Measurements from ENCODE around the gene EML5. TPM values are rescaled to one million over a fixed set of nuclear protein-coding genes. Genes with fewer than 3 reads are reported as not detected.

EML5 gene
- total RNA-seq, 3 donors from 2014 or later = 1.3 to 4.1 (median 1.4) TPM

- ATAC-seq (peak; percentile 21), DNase-seq (no peak)
- TF ChIP-seq, protein P1, sequence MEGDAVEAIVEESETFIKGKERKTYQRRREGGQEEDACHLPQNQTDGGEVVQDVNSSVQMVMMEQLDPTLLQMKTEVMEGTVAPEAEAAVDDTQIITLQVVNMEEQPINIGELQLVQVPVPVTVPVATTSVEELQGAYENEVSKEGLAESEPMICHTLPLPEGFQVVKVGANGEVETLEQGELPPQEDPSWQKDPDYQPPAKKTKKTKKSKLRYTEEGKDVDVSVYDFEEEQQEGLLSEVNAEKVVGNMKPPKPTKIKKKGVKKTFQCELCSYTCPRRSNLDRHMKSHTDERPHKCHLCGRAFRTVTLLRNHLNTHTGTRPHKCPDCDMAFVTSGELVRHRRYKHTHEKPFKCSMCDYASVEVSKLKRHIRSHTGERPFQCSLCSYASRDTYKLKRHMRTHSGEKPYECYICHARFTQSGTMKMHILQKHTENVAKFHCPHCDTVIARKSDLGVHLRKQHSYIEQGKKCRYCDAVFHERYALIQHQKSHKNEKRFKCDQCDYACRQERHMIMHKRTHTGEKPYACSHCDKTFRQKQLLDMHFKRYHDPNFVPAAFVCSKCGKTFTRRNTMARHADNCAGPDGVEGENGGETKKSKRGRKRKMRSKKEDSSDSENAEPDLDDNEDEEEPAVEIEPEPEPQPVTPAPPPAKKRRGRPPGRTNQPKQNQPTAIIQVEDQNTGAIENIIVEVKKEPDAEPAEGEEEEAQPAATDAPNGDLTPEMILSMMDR (IDR thresholded peaks at IDR 0.05) = no peak
- Histone ChIP-seq H3K4me3 (no peak overlapping the region), H3K9me3 (no peaks in the 10 kb centered on the region), H3K4me1 (ENCODE audit: low read depth) (no peaks in the 10 kb centered on the region), H3K36me3 (ENCODE audit: low read depth) (no peaks in the 10 kb centered on the region)
- intact Hi-C loops (cut with DNase I, micrococcal nuclease) = loop anchor here in 1 of 2 donors (5.0 kb wide), 1 partner anchor 344 kb away; no protein-coding TSS in a partner anchor
Measured at GRCh38 chr14:88668448-88669116, 124.2 kb downstream of the EML5 start.

GRCh38 chr14:88667555-88668273 is 125.0 kb downstream of the EML5 start:
- intact Hi-C loops (cut with DNase I, micrococcal nuclease) = loop anchor here in 1 of 2 donors (5.0 kb wide), 1 partner anchor 345 kb away; no protein-coding TSS in a partner anchor
- no peaks in the 10 kb centered on the region for H3K9me3 ChIP-seq
- H3K36me3 ChIP-seq (ENCODE audit: low read depth) = no peaks in the 10 kb centered on the region
- no peak overlapping the region for H3K4me3 ChIP-seq
- H3K4me1 ChIP-seq (ENCODE audit: low read depth) = no peaks in the 10 kb centered on the region
- TF ChIP-seq, protein P1 (IDR thresholded peaks at IDR 0.05) = peak; percentile 63
- DNase-seq = peak in 2 of 3 donors; percentile 40 to 59
- ATAC-seq = peak; percentile 88

DNA sequence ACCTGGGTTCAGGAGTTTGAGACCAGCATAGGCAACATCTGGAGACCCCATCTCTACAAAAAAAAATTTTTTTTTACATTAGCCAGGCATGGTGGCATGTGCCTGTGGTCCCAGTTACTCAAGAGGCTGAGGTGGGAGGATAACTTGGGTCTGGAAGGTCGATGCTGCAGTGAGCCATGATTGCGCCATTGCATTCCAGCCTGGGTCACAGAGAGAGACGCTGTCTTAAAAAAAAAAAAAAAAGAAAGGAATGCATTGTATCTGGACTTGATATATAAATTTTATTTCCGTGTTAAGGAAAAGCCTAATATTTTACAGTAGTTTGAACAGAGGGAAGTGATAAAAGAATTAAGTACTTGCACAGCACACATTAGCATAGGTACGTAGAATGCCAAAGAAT is 132.7 kb downstream of the EML5 start:
- no peak overlapping the region for H3K4me3 ChIP-seq
- intact Hi-C loops (cut with DNase I, micrococcal nuclease) = no loop called here
- no peaks in the 10 kb centered on the region for H3K9me3 ChIP-seq
- no peak for DNase-seq
- TF ChIP-seq, protein P1 (IDR thresholded peaks at IDR 0.05) = no peak
- no peak for ATAC-seq
- no peaks in the 10 kb centered on the region for H3K4me1 ChIP-seq (ENCODE audit: low read depth)
- no peaks in the 10 kb centered on the region for H3K36me3 ChIP-seq (ENCODE audit: low read depth)

GRCh38 chr14:88639221-88639620 is 153.5 kb downstream of the EML5 start:
- ATAC-seq = no peak
- no peaks in the 10 kb centered on the region for H3K4me1 ChIP-seq (ENCODE audit: low read depth)
- no peak for DNase-seq

GRCh38 chr14:88632512-88632911 is 160.2 kb downstream of the EML5 start:
- Histone ChIP-seq H3K4me3 (no peak overlapping the region), H3K9me3 (no peaks in the 10 kb centered on the region), H3K4me1 (ENCODE audit: low read depth) (no peaks in the 10 kb centered on the region), H3K36me3 (ENCODE audit: low read depth) (no peaks in the 10 kb centered on the region)
- intact Hi-C loops (cut with DNase I, micrococcal nuclease) = no loop called here
- TF ChIP-seq, protein P1 (IDR thresholded peaks at IDR 0.05) = no peak
- no peak for ATAC-seq
- DNase-seq = no peak

More at GRCh38 chr14:88639221-88639620, 153.5 kb downstream of the EML5 start:
- Histone ChIP-seq H3K9me3 (peaks cover 2% of the 10 kb centered on the region), H3K36me3 (ENCODE audit: low read depth) (no peaks in the 10 kb centered on the region), H3K4me3 (no peak overlapping the region)
- TF ChIP-seq, protein P1 (IDR thresholded peaks at IDR 0.05) = no peak
- intact Hi-C loops (cut with DNase I, micrococcal nuclease) = no loop called here

Data from mucosa of descending colon (tissue), 3 donors.